Esophagus muscularis mucosa (tissue), 4 donors: ENCODE measurements around the gene LEKR1. TPM values are rescaled to one million over a fixed set of nuclear protein-coding genes. Genes with fewer than 3 reads are reported as not detected.

Source experiments
- DNase-seq: peaks from one replicate; pipeline ENCODE4 v3.0.0-alpha.2; 2017; ENCODE audit errors: extremely low spot score
- H3K27ac ChIP-seq, 4 donors: fragments of 200-600 bp; sonication (generic); replicated peaks in 1 of 4; 1 replicate in 3 of 4; 2 replicates in 1 of 4; pipeline ENCODE4 v1.5.1; 2016 to 2019; ENCODE audit warnings: mild to moderate bottlenecking in 1 of 4
- H3K27me3 ChIP-seq, 4 donors: fragments of 200-600 bp; sonication (generic); one replicate each; pipeline versions ENCODE4 v1.5.1 to v1.6.0; 2016 to 2019
- H3K36me3 ChIP-seq, 4 donors: fragments of 200-600 bp; sonication (generic); one replicate each; pipeline ENCODE4 v1.5.1; 2016 to 2019
- H3K4me1 ChIP-seq, 4 donors: fragments of 200-600 bp; sonication (generic); one replicate each; pipeline ENCODE4 v1.5.1; 2016 to 2019
- H3K4me3 ChIP-seq, 4 donors: fragments of 200-600 bp; sonication (generic); 1 replicate in 2 of 4; 2 replicates in 2 of 4; pipeline ENCODE4 v1.5.1; 2016 to 2019; ENCODE audit warnings: mild to moderate bottlenecking in 4 of 4, moderate library complexity in 1 of 4
- H3K9me3 ChIP-seq, 4 donors: fragments of 200-600 bp; sonication (generic); 1 replicate in 3 of 4; 2 replicates in 1 of 4; pipeline ENCODE4 v1.5.1; 2016 to 2019
- EP300 ChIP-seq: sonication (generic); formaldehyde crosslinking; IDR thresholded peaks from one replicate; pipeline ENCODE4 v1.6.1; 2017; ENCODE audit warnings: antibody characterized with exemption
- POLR2A ChIP-seq: fragments of 450-650 bp; IDR thresholded peaks from one replicate; pipeline ENCODE4 v1.6.1; 2017; ENCODE audit warnings: antibody characterized with exemption, moderate library complexity, mild to moderate bottlenecking, low read depth
- POLR2AphosphoS5 ChIP-seq, 2 donors: sonication (generic); formaldehyde crosslinking; IDR thresholded peaks; one replicate each; pipeline ENCODE4 v1.6.1; 2017; ENCODE audit warnings: antibody characterized with exemption in 2 of 2
- WGBS: methylation state at CpG from one replicate; pipeline ENCODE4 v1.1.5; 2018; 5-methylcytosine and 5-hydroxymethylcytosine counted together
- intact Hi-C: fragments of 100-400 bp; cut with DNase I; formaldehyde crosslinking; loops from one replicate; pipeline ENCODE4 v1.15.1; 2023
- total RNA-seq, 4 donors: library from RNA; depleted of rRNA; stranded (reverse); fragments of >200 nt; gene quantifications; one replicate each; pipeline versions ENCODE4 v1.1.0 to v1.2.1, GENCODE V29; 2016
- TF ChIP-seq, protein P1 (sequence below), 3 experiments: fragments of 200-600 bp in 2 of 3; fragments of 450-650 bp in 1 of 3; sonication (generic) in 2 of 3; IDR thresholded peaks; one replicate each; pipeline ENCODE4 v1.5.1; 2017 to 2019; ENCODE audit warnings: antibody characterized with exemption in 3 of 3, mild to moderate bottlenecking in 2 of 3, moderate library complexity in 1 of 3

Gene LEKR1
- total RNA-seq, 4 donors from 2014 or later = 0.11 to 1.2 (median 0.33) TPM; not detected in 1

GRCh38 chr3:156840826-156841689 is 14.9 kb downstream of the LEKR1 start:
- Histone ChIP-seq H3K36me3 (no peaks in the 10 kb centered on the region), H3K27ac (no peak overlapping the region), H3K4me1 (no peaks in the 10 kb centered on the region), H3K9me3 (no peaks in the 10 kb centered on the region), H3K27me3 (no peaks in the 10 kb centered on the region), H3K4me3 (no peak overlapping the region)
- WGBS = 79% methylated on average over 3 of the region's 3 CpGs
- DNase-seq = no peak
- TF ChIP-seq EP300 (no peak), POLR2AphosphoS5 (IDR thresholded peaks at IDR 0.05) (no peak), POLR2A (no peak)
- TF ChIP-seq, protein P1, sequence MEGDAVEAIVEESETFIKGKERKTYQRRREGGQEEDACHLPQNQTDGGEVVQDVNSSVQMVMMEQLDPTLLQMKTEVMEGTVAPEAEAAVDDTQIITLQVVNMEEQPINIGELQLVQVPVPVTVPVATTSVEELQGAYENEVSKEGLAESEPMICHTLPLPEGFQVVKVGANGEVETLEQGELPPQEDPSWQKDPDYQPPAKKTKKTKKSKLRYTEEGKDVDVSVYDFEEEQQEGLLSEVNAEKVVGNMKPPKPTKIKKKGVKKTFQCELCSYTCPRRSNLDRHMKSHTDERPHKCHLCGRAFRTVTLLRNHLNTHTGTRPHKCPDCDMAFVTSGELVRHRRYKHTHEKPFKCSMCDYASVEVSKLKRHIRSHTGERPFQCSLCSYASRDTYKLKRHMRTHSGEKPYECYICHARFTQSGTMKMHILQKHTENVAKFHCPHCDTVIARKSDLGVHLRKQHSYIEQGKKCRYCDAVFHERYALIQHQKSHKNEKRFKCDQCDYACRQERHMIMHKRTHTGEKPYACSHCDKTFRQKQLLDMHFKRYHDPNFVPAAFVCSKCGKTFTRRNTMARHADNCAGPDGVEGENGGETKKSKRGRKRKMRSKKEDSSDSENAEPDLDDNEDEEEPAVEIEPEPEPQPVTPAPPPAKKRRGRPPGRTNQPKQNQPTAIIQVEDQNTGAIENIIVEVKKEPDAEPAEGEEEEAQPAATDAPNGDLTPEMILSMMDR (IDR thresholded peaks at IDR 0.05) = no peak
- intact Hi-C loops = loop anchor here (2.0 kb wide), 1 partner anchor 160 kb away; no protein-coding TSS in a partner anchor

DNA sequence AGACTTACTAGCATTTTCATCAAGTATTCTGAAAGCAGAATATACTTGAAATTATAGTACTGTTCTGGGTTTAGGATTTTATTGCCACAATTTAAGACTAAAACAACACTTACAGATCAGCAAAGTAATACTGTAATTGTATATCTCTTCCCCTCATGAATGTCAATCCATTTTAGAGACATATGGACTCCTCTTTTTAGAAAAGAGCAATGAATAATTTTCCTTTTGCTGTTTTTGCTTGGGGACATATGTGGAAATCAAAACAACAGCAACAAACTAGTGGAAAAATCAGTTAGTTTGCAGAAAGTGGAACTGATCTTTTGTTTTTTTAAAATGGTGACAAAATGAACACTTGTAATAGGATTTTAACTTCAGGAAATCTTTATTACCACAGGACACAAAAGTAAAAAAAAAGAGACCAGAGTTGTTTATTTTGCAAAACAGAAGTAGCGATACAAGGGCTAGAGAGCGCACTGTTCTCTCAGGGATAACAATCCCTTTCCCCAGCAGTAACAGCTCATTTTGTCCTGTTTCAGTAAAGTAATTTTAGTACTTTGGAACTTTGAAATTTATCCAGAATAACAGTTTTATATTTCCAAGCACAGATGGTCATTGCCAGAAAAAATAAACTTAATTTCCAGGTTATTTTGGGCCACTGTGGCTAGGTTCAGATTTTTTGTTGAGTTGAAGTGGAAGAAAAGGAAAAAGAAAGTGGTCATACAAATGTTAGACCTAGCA is 17.1 kb downstream of the LEKR1 start:
- Histone ChIP-seq H3K4me3 (no peak overlapping the region), H3K27ac (no peak overlapping the region), H3K36me3 (no peaks in the 10 kb centered on the region), H3K27me3 (no peaks in the 10 kb centered on the region), H3K4me1 (no peaks in the 10 kb centered on the region), H3K9me3 (no peaks in the 10 kb centered on the region)
- intact Hi-C loops = no loop called here
- TF ChIP-seq POLR2A (no peak), POLR2AphosphoS5 (IDR thresholded peaks at IDR 0.05) (no peak), EP300 (no peak)
- 70% methylated on average over 2 of the region's 2 CpGs for WGBS
- DNase-seq = no peak

- Histone ChIP-seq H3K4me3 (no peak overlapping the region), H3K4me1 (no peaks in the 10 kb centered on the region), H3K9me3 (no peaks in the 10 kb centered on the region), H3K36me3 (no peaks in the 10 kb centered on the region), H3K27me3 (no peaks in the 10 kb centered on the region), H3K27ac (no peak overlapping the region)
- no peak for DNase-seq
- intact Hi-C loops = no loop called here
- TF ChIP-seq POLR2A (no peak), POLR2AphosphoS5 (IDR thresholded peaks at IDR 0.05) (no peak), EP300 (no peak)
- TF ChIP-seq, protein P1 (IDR thresholded peaks at IDR 0.05) = no peak
Observed at GRCh38 chr3:156847752-156848448, 21.7 kb downstream of the LEKR1 start.

- no peaks in the 10 kb centered on the region for H3K36me3 ChIP-seq
- intact Hi-C loops = no loop called here
- no peak overlapping the region for H3K4me3 ChIP-seq
- no peaks in the 10 kb centered on the region for H3K4me1 ChIP-seq
- H3K9me3 ChIP-seq = no peaks in the 10 kb centered on the region
- TF ChIP-seq, protein P1 (IDR thresholded peaks at IDR 0.05) = no peak
- TF ChIP-seq POLR2AphosphoS5 (IDR thresholded peaks at IDR 0.05) (no peak), POLR2A (no peak), EP300 (no peak)
- no peaks in the 10 kb centered on the region for H3K27me3 ChIP-seq
- 82% methylated on average over 4 of the region's 4 CpGs for WGBS
- H3K27ac ChIP-seq = no peak overlapping the region
- DNase-seq = no peak
Observed at GRCh38 chr3:156859578-156859977, 33.4 kb downstream of the LEKR1 start.

DNA sequence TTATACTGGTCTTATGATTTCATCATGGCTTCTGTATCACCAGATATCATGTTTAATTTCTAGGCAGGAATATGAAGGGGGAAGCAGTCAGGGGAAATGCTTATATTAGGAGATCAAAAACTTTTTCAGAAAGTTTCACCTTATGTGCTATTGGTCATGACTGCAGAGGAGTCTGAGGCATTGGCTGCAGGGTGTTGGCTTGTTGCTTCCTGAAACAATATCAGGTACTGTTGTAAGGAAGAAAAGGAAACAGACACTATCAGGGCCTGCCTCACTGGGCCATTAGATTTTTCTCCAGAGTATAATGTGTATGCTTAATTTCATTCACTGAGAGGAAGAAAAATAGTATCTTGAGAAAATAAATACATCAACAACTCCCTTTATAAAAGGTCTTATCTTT is 34.7 kb downstream of the LEKR1 start:
- no peak overlapping the region for H3K27ac ChIP-seq
- TF ChIP-seq POLR2AphosphoS5 (IDR thresholded peaks at IDR 0.05) = no peak
- TF ChIP-seq EP300 = no peak
- TF ChIP-seq, protein P1 (IDR thresholded peaks at IDR 0.05) = no peak
- no peak for TF ChIP-seq POLR2A
- H3K36me3 ChIP-seq = no peaks in the 10 kb centered on the region
- DNase-seq = no peak
- H3K27me3 ChIP-seq = no peaks in the 10 kb centered on the region
- H3K4me1 ChIP-seq = no peaks in the 10 kb centered on the region
- H3K4me3 ChIP-seq = no peak overlapping the region
- intact Hi-C loops = no loop called here
- no peaks in the 10 kb centered on the region for H3K9me3 ChIP-seq
